ENCODE measurements around the gene NIPSNAP2.
"Not testable (repeated sequence)": the region's sequence is repeated elsewhere in the genome, so short reads cannot be mapped to it uniquely, and the experiment has no call there.

NIPSNAP2 gene

GRCh38 chr7:55964261-55965099 is at the start of gene NIPSNAP2:
TSS of gene NIPSNAP2 (plus strand) at chr7:55964585. CDS start at chr7:55964610, 25 bp downstream.
- DNase-seq = no peak

DNA sequence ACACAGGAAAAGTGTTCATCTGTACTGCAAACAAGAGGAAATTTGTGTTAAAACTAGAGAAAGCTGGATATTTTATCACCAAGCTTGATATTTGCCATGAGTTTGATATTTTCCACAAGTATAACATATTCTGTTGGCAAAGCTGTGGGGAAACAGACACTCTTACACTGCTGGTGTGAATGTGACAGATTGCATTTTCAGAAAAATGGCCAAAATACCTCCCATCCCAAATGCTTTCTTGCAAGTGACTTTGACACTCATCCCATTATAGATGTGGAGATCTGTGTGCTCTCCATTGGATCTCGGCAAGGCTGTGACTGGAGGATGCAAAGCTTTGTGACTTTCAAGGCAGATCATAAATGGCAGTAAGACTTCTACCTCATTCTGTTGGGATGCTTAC is 46.6 kb upstream of the NIPSNAP2 start:
- no peak for DNase-seq

DNA sequence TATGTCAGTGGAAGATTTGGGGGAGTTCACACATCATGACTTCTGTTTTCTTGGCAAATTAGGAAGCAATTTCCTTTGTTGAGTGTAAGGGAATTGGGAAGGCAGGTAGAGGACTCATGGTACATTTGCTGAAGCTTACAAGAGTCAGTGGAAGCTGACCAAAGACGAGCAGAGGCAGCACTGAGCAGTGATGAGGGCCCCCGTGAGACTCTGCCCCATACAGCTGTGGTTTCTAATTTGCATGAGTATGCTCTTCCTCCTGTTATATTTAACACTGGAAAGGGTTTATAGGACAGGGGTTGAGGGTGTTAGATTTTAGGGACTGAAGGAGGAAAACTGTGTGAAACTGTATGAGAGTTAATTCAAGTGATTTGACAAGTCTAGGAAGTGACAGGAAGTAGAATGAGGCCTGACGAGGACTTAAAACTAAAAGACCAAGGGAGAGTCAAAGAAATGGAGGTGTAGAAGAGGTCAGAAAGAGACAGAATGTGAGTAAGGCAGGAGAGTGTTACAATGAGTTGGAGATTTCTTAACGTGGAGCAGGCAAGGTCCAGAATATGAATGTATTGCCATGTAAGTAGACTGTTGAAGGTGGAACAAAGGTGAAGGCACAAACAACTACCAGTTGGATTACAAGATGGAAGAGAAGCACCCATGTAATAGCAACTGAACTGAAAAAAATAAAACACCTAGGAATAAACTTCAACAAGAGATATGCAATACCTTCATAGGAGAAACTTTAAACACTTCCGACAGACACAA is 36.2 kb upstream of the NIPSNAP2 start:
- no peak for DNase-seq

- DNase-seq = no peak
Measured at GRCh38 chr7:55931421-55932151, 32.8 kb upstream of the NIPSNAP2 start.

GRCh38 chr7:55939514-55940123 is 24.8 kb upstream of the NIPSNAP2 start:
- DNase-seq = no peak

DNA sequence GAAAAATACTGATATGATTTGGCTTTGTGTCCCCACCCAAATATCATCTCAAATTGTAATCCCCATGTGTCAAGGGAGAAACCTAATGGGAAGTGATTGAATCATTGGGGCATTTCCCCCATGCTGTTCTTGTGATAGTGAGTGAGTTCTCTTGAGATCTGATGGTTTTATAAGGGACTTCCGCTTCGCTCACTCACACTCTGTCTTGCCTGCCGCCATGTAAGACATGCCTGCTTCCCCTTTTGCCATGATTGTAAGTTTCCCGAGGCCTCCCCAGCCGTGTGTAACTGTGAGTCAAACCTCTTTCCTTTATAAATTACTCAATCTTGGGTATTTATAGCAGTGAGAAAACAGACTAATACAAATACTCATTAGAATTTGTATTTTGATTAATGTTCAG is 17.8 kb upstream of the NIPSNAP2 start:
- no peak for DNase-seq

GRCh38 chr7:55951637-55952351 is 12.6 kb upstream of the NIPSNAP2 start, which contains the start of gene MRPS17:
TSS of gene MRPS17 (plus strand) at chr7:55951877. CDS start at chr7:55953196, 1,319 bp downstream.
- DNase-seq = no peak

- DNase-seq = not testable (repeated sequence)
Measured at GRCh38 chr7:55952352-55952671, 12.1 kb upstream of the NIPSNAP2 start.

DNA sequence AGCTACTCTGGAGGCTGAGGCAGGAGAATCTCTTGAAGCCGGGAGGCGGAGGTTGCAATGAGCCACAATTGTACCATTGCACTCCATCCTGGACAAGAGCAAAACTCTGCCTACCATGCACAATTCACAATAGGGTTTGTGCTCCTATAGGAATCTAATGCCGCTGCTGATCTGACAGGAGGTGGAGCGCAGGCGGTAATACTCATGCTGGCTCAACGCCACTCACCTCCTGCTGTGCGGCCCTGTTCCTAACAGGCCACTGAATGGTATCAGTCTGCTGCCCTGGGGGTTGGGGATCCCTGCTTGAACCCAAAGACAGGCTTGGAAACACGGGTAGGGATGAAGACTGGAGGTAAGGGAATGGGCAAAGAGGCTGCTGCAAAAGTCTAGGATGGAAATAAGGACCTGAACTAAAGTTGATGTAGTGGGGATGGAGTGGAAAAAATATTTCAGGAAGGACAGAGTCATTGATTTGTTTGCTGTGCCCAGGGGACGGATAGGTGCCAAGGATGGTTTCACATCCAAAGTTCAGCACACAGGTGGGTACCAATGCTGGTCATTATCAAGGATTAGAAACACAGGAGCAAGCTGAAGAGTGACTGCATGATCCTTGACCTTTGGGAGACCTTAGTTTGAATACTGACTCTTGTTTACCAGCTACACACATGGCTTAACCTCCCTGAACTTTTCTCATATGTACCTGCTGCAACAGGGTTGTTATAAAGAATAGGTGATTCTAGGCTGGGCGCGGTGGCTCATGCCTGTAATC is 10.5 kb upstream of the NIPSNAP2 start:
- no peak for DNase-seq

GRCh38 chr7:55957190-55957589 is 7.2 kb upstream of the NIPSNAP2 start:
- DNase-seq = no peak

- no peak for DNase-seq
Measured at GRCh38 chr7:55962014-55962413, 2.4 kb upstream of the NIPSNAP2 start.

- no peak for DNase-seq
Measured at GRCh38 chr7:55963584-55964168, 709 bp upstream of the NIPSNAP2 start.

GRCh38 chr7:55965100-55965470 is 700 bp downstream of the NIPSNAP2 start:
- no peak for DNase-seq

DNA sequence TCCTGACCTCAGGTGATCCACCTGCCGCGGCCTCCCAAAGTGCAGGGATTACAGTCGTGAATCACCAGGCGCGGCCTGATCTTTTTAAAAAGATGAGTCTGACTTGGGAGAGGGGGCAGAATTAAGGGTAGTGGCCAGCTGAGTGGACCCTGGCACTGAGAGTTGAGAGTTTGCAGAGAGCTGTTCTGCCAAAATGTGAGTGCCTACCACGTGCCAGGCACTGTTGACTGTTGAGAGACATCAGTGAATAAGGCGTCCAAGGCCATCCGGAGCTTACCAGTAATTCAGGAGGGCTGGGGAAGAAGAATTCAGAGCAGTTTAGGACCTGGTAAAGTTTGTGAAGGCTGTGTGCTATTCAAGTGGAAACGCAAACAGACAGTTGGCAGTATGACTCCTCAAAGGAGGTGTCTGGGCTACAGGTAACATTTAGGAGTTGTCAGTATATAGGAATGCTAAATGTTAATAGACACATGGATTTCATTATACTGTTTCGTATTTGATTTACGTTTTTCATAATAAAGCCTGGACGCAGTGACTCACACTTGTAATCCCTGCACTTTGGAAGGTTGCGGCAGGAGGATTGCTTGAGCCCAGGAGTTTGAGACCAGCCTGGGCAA is 1.5 kb downstream of the NIPSNAP2 start:
- DNase-seq = no peak

- DNase-seq = no peak
Measured at GRCh38 chr7:55966851-55967250, 2.5 kb downstream of the NIPSNAP2 start.

DNA sequence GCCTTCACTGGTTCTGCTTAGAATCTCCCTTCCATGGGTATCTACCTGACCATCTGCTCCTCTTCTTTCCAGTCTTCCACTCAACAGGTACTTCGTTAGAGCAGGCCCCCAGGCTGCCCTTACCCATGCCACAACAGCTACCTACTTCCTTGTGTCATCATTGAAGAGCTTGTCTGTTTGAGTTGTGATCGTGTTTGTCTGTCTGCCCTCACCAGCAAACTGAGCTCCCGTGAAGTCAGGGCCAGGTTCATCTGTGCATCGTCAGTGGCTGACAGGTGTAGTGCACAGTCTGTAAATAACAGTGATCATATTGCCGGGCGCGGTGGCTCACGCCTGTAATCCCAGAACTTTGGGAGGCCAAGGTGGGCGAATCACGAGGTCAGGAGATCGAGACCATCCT is 5.0 kb downstream of the NIPSNAP2 start:
- DNase-seq = no peak

GRCh38 chr7:55970561-55970960 is 6.2 kb downstream of the NIPSNAP2 start:
- DNase-seq = no peak

DNA sequence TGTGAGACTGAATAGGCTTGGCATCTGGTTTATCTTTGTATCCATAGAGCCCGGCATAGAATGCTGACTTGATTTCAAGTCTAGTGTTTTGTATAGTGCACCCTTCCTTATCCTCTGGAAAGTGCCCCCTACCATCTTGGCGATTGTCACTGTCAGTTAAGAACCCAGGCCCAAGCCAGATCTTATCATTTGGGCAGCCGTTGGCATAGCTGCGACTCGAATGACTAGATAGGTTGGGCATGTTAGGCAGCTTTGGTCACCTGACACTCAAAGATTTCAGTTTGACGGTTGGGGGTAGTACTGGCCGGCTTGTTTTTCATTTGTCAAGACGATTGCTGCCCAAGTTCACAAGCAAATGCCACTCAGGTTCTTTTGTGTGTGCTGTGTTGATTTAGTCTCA is 6.6 kb downstream of the NIPSNAP2 start:
- DNase-seq = no peak

DNA sequence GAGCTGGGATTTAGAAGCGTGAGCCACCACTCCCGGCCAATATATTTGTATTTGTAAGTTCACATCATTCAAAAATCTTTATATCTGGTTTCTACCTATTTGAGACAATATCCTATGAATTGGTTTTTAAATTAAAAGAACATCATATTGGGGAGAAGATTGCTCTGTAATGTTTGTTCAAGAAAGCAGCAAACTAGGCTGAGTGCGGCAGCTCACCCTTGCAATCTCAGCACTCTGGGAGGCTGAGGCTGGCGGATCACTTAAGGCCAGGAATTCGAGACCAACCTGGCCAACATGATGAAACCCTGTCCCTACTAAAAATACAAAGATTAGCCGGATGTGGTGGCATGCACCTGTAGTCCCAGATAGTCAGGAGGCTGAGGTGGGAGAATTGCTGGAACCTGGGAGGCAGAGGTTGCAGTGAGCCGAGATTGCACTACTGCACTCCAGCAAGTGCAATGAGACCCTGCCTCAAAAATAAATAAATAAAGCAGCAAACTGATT is 9.4 kb downstream of the NIPSNAP2 start:
- DNase-seq = no peak

GRCh38 chr7:55975988-55976633 is 11.7 kb downstream of the NIPSNAP2 start:
- no peak for DNase-seq

Measured in NCI-H524 treated with DMSO at 0.1 percent for 48 hours (cell line).